ENCODE results near the gene RPL41.
A peak's percentile ranks its signal among the peaks of the same experiment; 100 is the strongest.

Gene RPL41

GRCh38 chr12:56161690-56162351, 45.4 kb downstream of the RPL41 start:
- peak overlapping the region; percentile 90 for H3K27ac ChIP-seq
- TF ChIP-seq ZFX (IDR thresholded peaks at IDR 0.05; ENCODE audit: borderline replicate concordance) (no peak), CTCF (IDR thresholded peaks at IDR 0.05) (no peak)

DNA sequence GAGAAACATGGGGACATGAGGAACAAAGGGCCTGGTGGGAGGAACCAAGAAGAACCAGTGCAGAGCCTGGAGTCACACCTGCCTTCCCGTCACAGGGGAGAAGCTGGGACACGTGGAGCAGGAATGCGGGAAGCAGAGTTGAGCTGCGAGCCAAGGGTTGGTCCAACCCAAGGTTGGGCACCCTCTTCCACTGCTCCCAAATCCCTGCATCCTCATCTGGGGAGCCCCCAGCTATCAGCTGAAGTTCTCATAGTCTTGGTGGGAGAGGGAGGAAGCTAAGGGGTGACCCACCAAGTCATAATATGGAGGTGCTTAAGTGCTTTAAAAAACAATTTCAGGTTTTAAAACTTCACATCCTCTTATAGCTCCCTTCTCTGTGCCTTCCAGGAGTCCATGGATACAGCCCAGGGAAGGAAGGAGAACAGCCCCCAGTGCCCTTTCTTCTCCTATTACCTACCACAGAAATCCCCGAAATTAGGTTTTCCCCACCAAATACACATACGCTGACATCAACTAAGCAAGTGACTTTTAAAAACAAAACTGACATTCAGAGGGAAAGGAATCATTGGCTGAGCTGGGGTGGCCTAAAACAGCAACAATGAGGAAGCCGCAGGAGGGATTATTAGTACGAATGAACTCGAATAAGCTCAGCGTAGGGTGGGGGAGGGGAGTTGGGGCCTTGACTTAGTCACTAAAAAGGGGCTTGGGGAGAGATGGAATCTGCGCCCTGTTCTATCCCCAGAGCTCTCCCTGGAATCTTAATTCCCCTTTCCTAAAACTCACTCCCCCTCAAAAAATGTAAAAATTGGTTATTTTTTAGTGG, 46.2 kb downstream of the RPL41 start:
- TF ChIP-seq ZFX (IDR thresholded peaks at IDR 0.05; ENCODE audit: borderline replicate concordance) (no peak), CTCF (IDR thresholded peaks at IDR 0.05) (no peak)
- peak overlapping the region; percentile 90 for H3K27ac ChIP-seq

DNA sequence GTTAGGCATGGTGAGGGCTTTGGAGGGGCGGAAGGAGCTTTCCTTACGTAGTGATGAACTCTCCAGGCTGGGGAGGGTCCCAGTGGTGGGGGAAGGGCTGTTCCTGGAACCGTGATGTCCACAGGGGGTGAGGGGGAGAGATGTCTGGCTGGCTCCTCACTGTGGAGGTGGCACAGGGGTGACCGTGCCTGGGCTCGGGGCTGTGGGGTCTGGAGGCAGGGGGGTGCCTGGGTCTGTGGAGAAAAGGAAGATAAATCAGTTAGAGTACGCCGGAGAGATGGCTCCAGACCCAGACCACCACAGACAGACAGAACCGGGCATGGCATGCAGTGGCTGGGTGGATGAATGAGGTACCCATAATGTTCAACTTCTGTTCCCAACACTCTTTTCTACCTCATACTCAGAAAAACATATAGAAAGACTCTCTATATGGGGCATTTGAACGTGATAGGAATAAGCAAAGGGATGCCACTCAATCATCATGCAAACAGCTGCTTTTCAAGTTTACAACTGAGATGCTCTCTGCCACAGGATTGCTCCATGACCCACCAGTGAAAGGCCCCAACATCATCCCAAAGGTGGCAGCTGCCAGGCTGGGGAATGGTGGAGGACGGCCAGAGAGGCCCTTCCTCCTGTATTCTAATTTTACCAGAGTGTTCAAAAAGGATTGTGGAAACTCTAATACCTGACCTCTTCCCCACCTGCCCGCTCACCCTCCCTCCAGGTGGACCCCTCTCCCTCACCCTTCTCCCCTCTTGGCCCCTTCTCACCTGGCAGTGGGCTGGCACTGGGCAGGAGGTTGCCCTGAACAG, 47.3 kb downstream of the RPL41 start:
- H3K27ac ChIP-seq: peak overlapping the region; percentile 90
- TF ChIP-seq ZFX (IDR thresholded peaks at IDR 0.05; ENCODE audit: borderline replicate concordance) (no peak), CTCF (IDR thresholded peaks at IDR 0.05) (no peak)

GRCh38 chr12:56164345-56164729, 47.9 kb downstream of the RPL41 start:
- no peak for TF ChIP-seq CTCF (IDR thresholded peaks at IDR 0.05)
- no peak for TF ChIP-seq ZFX (IDR thresholded peaks at IDR 0.05; ENCODE audit: borderline replicate concordance)
- peak overlapping the region; percentile 90 for H3K27ac ChIP-seq

DNA sequence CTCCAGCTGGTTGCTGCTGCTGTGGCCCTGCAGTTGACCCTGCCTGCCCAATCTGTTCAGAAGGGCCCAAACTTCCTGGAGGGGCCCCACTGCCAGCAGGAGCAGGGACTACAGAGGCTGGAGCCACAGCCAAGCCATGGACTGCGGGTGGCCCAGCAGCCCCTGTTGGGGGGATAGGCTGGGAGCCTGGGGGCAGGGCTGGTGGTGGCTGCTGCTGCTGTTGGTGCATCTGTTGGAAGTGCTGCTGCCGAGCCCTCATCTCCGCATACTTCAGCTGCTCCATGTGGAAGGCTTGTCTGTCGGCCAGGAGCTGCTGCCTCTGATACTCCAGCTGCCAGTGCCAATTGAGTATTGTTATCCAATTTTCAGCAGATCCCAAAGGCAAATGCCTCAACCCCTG, 48.9 kb downstream of the RPL41 start:
- peak overlapping the region; percentile 90 for H3K27ac ChIP-seq

More for the DNA sequence above, 48.9 kb downstream of the RPL41 start:
- TF ChIP-seq CTCF (IDR thresholded peaks at IDR 0.05): no peak
- no peak for TF ChIP-seq ZFX (IDR thresholded peaks at IDR 0.05; ENCODE audit: borderline replicate concordance)

Measured in 22Rv1 (cell line).